ENCODE results near the gene ALG11. TPM values are rescaled to one million over a fixed set of nuclear protein-coding genes. Genes with fewer than 3 reads are reported as not detected.

ALG11 gene
- total RNA-seq, 1 experiment from 2014 or later: 22.6 TPM

DNA sequence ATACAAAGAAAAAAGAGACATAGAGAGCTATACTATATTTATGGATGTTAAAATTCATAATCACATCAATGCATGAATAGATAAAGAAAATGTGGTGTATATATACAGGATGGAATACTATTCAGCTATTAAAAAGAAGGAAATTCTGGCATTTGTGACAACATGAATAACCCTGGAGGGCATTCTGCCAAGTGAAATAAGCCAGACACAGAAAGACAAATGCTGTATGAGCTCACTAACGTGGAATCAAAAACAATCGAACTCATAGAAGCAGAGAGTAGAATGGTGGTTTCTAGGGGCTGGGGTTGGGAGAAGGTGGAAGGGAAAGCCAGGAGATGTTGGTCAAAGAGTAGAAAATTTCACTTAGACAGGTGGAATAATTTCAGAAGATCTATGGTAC, 36.3 kb downstream of the ALG11 start (continued):
- TF ChIP-seq EZH2phosphoT487 (IDR thresholded peaks at IDR 0.05; ENCODE audit: borderline replicate concordance) (no peak), SRF (IDR thresholded peaks at IDR 0.05; ENCODE audit: low read depth) (no peak), SIN3A (IDR thresholded peaks at IDR 0.05; ENCODE audit: low read depth) (no peak), RAD21 (IDR thresholded peaks at IDR 0.05; ENCODE audit: low read depth) (no peak), POLR2A (IDR thresholded peaks at IDR 0.05; ENCODE audit: borderline replicate concordance, extremely low read depth, insufficient read depth, insufficient read length) (no peak), EZH2 (IDR thresholded peaks at IDR 0.05) (no peak), POLR2AphosphoS5 (IDR thresholded peaks at IDR 0.05; ENCODE audit: low read depth, low read length) (no peak), CEBPB (IDR thresholded peaks at IDR 0.05; ENCODE audit: low read depth) (no peak), JUND (IDR thresholded peaks at IDR 0.05) (no peak), CBX3 (IDR thresholded peaks at IDR 0.05; ENCODE audit: low read depth) (no peak)

DNA sequence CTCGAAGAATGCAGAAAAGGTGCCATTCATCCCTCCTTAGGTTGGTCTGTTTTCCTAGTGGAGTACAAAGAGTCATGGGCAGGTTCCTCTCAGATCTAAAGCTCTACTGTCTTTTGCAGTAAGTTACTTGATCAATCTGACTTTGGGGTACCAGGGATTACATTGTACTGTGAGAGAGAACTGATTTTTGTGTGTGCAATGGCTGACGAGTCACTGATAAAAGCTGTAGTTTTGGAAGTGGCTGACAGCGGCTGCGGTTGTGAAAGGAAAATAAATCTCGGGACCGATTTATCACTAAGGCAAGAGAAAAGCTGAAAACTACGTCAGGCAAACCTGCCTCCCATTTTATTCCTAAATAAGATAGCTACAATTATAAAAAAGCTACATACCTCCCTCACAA, 39.2 kb downstream of the ALG11 start:
- no peaks in the 10 kb centered on the region for H4K20me1 ChIP-seq (ENCODE audit: insufficient read depth)
- BruUV-seq (replicated peaks): no TSS peak
- no peak overlapping the region for H2AFZ ChIP-seq (ENCODE audit: low read depth, low read length, poor library complexity, severe bottlenecking)
- H3K4me1 ChIP-seq (ENCODE audit: control insufficient read depth in 1 of 2, insufficient read depth in 2 of 2, low read length in 2 of 2): no peaks in the 10 kb centered on the region
- H3K36me3 ChIP-seq (ENCODE audit: control insufficient read depth in 1 of 2, insufficient read depth in 2 of 2, low read length in 2 of 2): no peaks in the 10 kb centered on the region
- ChIA-PET POLR2A (no interaction called here), RAD21 (ENCODE audit: low non-redundant PET in 1 of 2, low total read pairs in 2 of 2, uncharacterized antibody in 2 of 2, unreplicated experiment in 2 of 2) (no interaction called here), CTCF (no interaction called here)
- no peaks in the 10 kb centered on the region for H3K79me2 ChIP-seq (ENCODE audit: insufficient read depth, low read length)
- TF ChIP-seq ELF1 (IDR thresholded peaks at IDR 0.05; ENCODE audit: borderline replicate concordance, low read depth) (no peak), SP1 (IDR thresholded peaks at IDR 0.05; ENCODE audit: low read depth) (no peak), EZH2 (IDR thresholded peaks at IDR 0.05) (no peak), CBX3 (IDR thresholded peaks at IDR 0.05; ENCODE audit: low read depth) (no peak), YY1 (IDR thresholded peaks at IDR 0.05; ENCODE audit: extremely low read depth, insufficient replicate concordance, low read depth, low read length) (no peak), EGR1 (IDR thresholded peaks at IDR 0.05; ENCODE audit: low read depth) (no peak), TCF7L2 (IDR thresholded peaks at IDR 0.05; ENCODE audit: borderline replicate concordance, extremely low read depth, insufficient read depth, insufficient read length) (no peak), CEBPB (IDR thresholded peaks at IDR 0.05; ENCODE audit: low read depth) (no peak), POLR2A (IDR thresholded peaks at IDR 0.05; ENCODE audit: borderline replicate concordance, extremely low read depth, insufficient read depth, insufficient read length) (no peak), SIN3A (IDR thresholded peaks at IDR 0.05; ENCODE audit: low read depth) (no peak), ZNF274 (IDR thresholded peaks at IDR 0.05; ENCODE audit: low read depth, low read length) (no peak), SRF (IDR thresholded peaks at IDR 0.05; ENCODE audit: low read depth) (no peak), FOSL1 (IDR thresholded peaks at IDR 0.05; ENCODE audit: low read depth) (no peak), EZH2phosphoT487 (IDR thresholded peaks at IDR 0.05; ENCODE audit: borderline replicate concordance) (no peak), JUND (IDR thresholded peaks at IDR 0.05) (no peak), POLR2AphosphoS5 (IDR thresholded peaks at IDR 0.05; ENCODE audit: low read depth, low read length) (no peak), RAD21 (IDR thresholded peaks at IDR 0.05; ENCODE audit: low read depth) (no peak)
- TF ChIP-seq, protein P1, sequence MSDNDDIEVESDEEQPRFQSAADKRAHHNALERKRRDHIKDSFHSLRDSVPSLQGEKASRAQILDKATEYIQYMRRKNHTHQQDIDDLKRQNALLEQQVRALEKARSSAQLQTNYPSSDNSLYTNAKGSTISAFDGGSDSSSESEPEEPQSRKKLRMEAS (IDR thresholded peaks at IDR 0.05): no peak
- TF ChIP-seq, protein P2, sequence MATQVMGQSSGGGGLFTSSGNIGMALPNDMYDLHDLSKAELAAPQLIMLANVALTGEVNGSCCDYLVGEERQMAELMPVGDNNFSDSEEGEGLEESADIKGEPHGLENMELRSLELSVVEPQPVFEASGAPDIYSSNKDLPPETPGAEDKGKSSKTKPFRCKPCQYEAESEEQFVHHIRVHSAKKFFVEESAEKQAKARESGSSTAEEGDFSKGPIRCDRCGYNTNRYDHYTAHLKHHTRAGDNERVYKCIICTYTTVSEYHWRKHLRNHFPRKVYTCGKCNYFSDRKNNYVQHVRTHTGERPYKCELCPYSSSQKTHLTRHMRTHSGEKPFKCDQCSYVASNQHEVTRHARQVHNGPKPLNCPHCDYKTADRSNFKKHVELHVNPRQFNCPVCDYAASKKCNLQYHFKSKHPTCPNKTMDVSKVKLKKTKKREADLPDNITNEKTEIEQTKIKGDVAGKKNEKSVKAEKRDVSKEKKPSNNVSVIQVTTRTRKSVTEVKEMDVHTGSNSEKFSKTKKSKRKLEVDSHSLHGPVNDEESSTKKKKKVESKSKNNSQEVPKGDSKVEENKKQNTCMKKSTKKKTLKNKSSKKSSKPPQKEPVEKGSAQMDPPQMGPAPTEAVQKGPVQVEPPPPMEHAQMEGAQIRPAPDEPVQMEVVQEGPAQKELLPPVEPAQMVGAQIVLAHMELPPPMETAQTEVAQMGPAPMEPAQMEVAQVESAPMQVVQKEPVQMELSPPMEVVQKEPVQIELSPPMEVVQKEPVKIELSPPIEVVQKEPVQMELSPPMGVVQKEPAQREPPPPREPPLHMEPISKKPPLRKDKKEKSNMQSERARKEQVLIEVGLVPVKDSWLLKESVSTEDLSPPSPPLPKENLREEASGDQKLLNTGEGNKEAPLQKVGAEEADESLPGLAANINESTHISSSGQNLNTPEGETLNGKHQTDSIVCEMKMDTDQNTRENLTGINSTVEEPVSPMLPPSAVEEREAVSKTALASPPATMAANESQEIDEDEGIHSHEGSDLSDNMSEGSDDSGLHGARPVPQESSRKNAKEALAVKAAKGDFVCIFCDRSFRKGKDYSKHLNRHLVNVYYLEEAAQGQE (IDR thresholded peaks at IDR 0.05; ENCODE audit: low read depth): no peak
- TF ChIP-seq, protein P3, sequence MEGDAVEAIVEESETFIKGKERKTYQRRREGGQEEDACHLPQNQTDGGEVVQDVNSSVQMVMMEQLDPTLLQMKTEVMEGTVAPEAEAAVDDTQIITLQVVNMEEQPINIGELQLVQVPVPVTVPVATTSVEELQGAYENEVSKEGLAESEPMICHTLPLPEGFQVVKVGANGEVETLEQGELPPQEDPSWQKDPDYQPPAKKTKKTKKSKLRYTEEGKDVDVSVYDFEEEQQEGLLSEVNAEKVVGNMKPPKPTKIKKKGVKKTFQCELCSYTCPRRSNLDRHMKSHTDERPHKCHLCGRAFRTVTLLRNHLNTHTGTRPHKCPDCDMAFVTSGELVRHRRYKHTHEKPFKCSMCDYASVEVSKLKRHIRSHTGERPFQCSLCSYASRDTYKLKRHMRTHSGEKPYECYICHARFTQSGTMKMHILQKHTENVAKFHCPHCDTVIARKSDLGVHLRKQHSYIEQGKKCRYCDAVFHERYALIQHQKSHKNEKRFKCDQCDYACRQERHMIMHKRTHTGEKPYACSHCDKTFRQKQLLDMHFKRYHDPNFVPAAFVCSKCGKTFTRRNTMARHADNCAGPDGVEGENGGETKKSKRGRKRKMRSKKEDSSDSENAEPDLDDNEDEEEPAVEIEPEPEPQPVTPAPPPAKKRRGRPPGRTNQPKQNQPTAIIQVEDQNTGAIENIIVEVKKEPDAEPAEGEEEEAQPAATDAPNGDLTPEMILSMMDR (IDR thresholded peaks at IDR 0.05 in 2 of 3, conservative IDR thresholded peaks at IDR 0.05 in 1 of 3; ENCODE audit: borderline replicate concordance in 1 of 3, insufficient read depth in 1 of 3, low read depth in 2 of 3, low read length in 2 of 3): no peak
- H3K9me2 ChIP-seq (ENCODE audit: insufficient read depth): no peaks in the 10 kb centered on the region
- H3K9me3 ChIP-seq (ENCODE audit: control insufficient read depth in 1 of 2, insufficient read depth in 1 of 2, low read depth in 1 of 2, low read length in 2 of 2): no peaks in the 10 kb centered on the region
- no peak overlapping the region for H3K4me3 ChIP-seq (replicated peaks in 1 of 2; ENCODE audit: low read depth in 1 of 2, low read length in 2 of 2)
- DNase-seq (ENCODE audit: low read depth, low spot score) (no peak), ATAC-seq (no peak)
- H3K4me2 ChIP-seq (ENCODE audit: low read length): no peak overlapping the region
- intact Hi-C loops (cut with micrococcal nuclease): no loop called here
- no peak overlapping the region for H3K27ac ChIP-seq (ENCODE audit: low read depth, low read length)
- H3K9ac ChIP-seq (ENCODE audit: low read length): no peak overlapping the region
- no peaks in the 10 kb centered on the region for H3K27me3 ChIP-seq (ENCODE audit: insufficient read depth, low read length)

Measured in HCT116 (cell line).